WTC11 (cell line): ENCODE data around the gene QARS1. TPM values are rescaled to one million over a fixed set of nuclear protein-coding genes. Genes with fewer than 3 reads are reported as not detected.

Experiments
- ATAC-seq: fragments of 200-7000 bp; cut with Tn5 transposase; 2 replicates; pipeline ENCODE4 v1.10.0; 2021; ENCODE audit warnings: mild to moderate bottlenecking, moderate library complexity
- CTCF ChIA-PET: fragments of 300-600 bp; sonication (Branson Sonifier 250); formaldehyde crosslinking; loops from one replicate; lab custom pipeline; 2021; ENCODE audit warnings: antibody characterized with exemption; lab: Charles Lee
- POLR2A ChIA-PET: fragments of 350-600 bp; sonication (Branson Sonifier 250); formaldehyde crosslinking; loops from one replicate; lab custom pipeline; 2021; ENCODE audit warnings: antibody characterized with exemption; lab: Charles Lee
- DNase-seq: peaks from one replicate; pipeline ENCODE4 v3.0.0; 2021; ENCODE audit warnings: low spot score
- H3K27ac Mint-ChIP-seq: 2 replicates; pipeline ENCODE4 v1.8.0; 2021; ENCODE audit warnings: mixed read lengths
- H3K27me3 Mint-ChIP-seq: 2 replicates; pipeline ENCODE4 v1.8.0; 2021; ENCODE audit warnings: low read depth, mild to moderate bottlenecking, moderate library complexity, mixed read lengths
- H3K36me3 Mint-ChIP-seq: 2 replicates; pipeline ENCODE4 v1.8.0; 2021; ENCODE audit warnings: mixed read lengths
- H3K4me1 Mint-ChIP-seq: 2 replicates; pipeline ENCODE4 v1.8.0; 2022; ENCODE audit warnings: mixed read lengths
- H3K4me3 Mint-ChIP-seq: 2 replicates; pipeline ENCODE4 v1.8.0; 2021; ENCODE audit warnings: mild to moderate bottlenecking, moderate library complexity, mixed read lengths
- H3K9me3 Mint-ChIP-seq: 2 replicates; pipeline ENCODE4 v1.8.0; 2021; ENCODE audit warnings: mixed read lengths
- AR ChIP-seq: fragments of 250-450 bp; sonication (Bioruptor Pico); IDR thresholded peaks from 2 replicates; pipeline ENCODE4 v1.9.0; 2021; ENCODE audit warnings: mild to moderate bottlenecking
- ATF2 ChIP-seq: sonication (generic); formaldehyde crosslinking; IDR thresholded peaks from 2 replicates; pipeline ENCODE4 v1.8.1; 2022; ENCODE audit warnings: low read depth, missing genetic modification reagents, borderline replicate concordance
- CBFB ChIP-seq: sonication (generic); formaldehyde crosslinking; IDR thresholded peaks from 2 replicates; pipeline ENCODE4 v1.8.1; 2022; ENCODE audit warnings: mild to moderate bottlenecking, low read depth, missing genetic modification reagents
- CDX4 ChIP-seq: fragments of 250-450 bp; sonication (Bioruptor Pico); IDR thresholded peaks from 2 replicates; pipeline ENCODE4 v1.9.0; 2021; ENCODE audit warnings: moderate library complexity, mild to moderate bottlenecking, inconsistent platforms, borderline replicate concordance
- E2F1 ChIP-seq: sonication (generic); formaldehyde crosslinking; IDR thresholded peaks from 2 replicates; pipeline ENCODE4 v1.8.0; 2022; ENCODE audit warnings: mild to moderate bottlenecking, missing genetic modification reagents
- E2F5 ChIP-seq: sonication (generic); formaldehyde crosslinking; IDR thresholded peaks from 2 replicates; pipeline ENCODE4 v1.8.1; 2022; ENCODE audit warnings: mild to moderate bottlenecking, moderate library complexity, missing genetic modification reagents
- EMX1 ChIP-seq: fragments of 250-450 bp; sonication (Bioruptor Pico); IDR thresholded peaks from 2 replicates; pipeline ENCODE4 v1.8.0; 2021; ENCODE audit warnings: mild to moderate bottlenecking
- FOXJ3 ChIP-seq: sonication (generic); formaldehyde crosslinking; IDR thresholded peaks from 2 replicates; pipeline ENCODE4 v1.9.0; 2021; ENCODE audit warnings: missing genetic modification reagents, mild to moderate bottlenecking, borderline replicate concordance
- HMGA2 ChIP-seq: fragments of 250-450 bp; sonication (Bioruptor Pico); IDR thresholded peaks from 2 replicates; pipeline ENCODE4 v1.4.0; 2021; ENCODE audit warnings: mild to moderate bottlenecking, moderate library complexity
- IRF2 ChIP-seq: sonication (generic); formaldehyde crosslinking; IDR thresholded peaks from 2 replicates; pipeline ENCODE4 v1.8.0; 2022; ENCODE audit warnings: low read depth, missing genetic modification reagents, borderline replicate concordance
- JAZF1 ChIP-seq: fragments of 250-450 bp; sonication (Bioruptor Pico); IDR thresholded peaks from 2 replicates; pipeline ENCODE4 v1.9.0; 2021; ENCODE audit warnings: moderate library complexity, mild to moderate bottlenecking, inconsistent platforms
- MLX ChIP-seq: sonication (generic); formaldehyde crosslinking; IDR thresholded peaks from 2 replicates; pipeline ENCODE4 v1.8.1; 2023; ENCODE audit warnings: mild to moderate bottlenecking, missing genetic modification reagents, moderate library complexity
- MXD4 ChIP-seq: fragments of 250-450 bp; sonication (Bioruptor Pico); IDR thresholded peaks from 2 replicates; pipeline ENCODE4 v1.8.0; 2021; ENCODE audit warnings: mild to moderate bottlenecking, moderate library complexity, borderline replicate concordance
- NR2C2 ChIP-seq: sonication (generic); formaldehyde crosslinking; IDR thresholded peaks from 2 replicates; pipeline ENCODE4 v1.8.0; 2022; ENCODE audit warnings: mild to moderate bottlenecking, missing genetic modification reagents
- OVOL2 ChIP-seq: fragments of 250-450 bp; sonication (Bioruptor Pico); IDR thresholded peaks from 2 replicates; pipeline ENCODE4 v1.9.0; 2021; ENCODE audit warnings: mild to moderate bottlenecking, borderline replicate concordance
- PRDM15 ChIP-seq: sonication (generic); formaldehyde crosslinking; IDR thresholded peaks from 2 replicates; pipeline ENCODE4 v1.8.0; 2022; ENCODE audit warnings: missing genetic modification reagents
- RORB ChIP-seq: fragments of 250-450 bp; sonication (Bioruptor Pico); IDR thresholded peaks from 2 replicates; pipeline ENCODE4 v1.9.0; 2021; ENCODE audit warnings: mild to moderate bottlenecking
- SOX15 ChIP-seq: fragments of 250-450 bp; sonication (Bioruptor Pico); IDR thresholded peaks from 2 replicates; pipeline ENCODE4 v1.9.0; 2021; ENCODE audit warnings: mild to moderate bottlenecking
- ZNF232 ChIP-seq: sonication (generic); formaldehyde crosslinking; IDR thresholded peaks from 2 replicates; pipeline ENCODE4 v1.8.0; 2022; ENCODE audit warnings: mild to moderate bottlenecking, missing genetic modification reagents
- ZNF263 ChIP-seq: sonication (generic); formaldehyde crosslinking; IDR thresholded peaks from 2 replicates; pipeline ENCODE4 v1.8.1; 2022; ENCODE audit warnings: low read depth, mild to moderate bottlenecking, moderate library complexity, missing genetic modification reagents
- ZNF396 ChIP-seq: fragments of 250-450 bp; sonication (Bioruptor Pico); IDR thresholded peaks from 2 replicates; pipeline ENCODE4 v1.8.0; 2021; ENCODE audit warnings: mild to moderate bottlenecking, moderate library complexity, borderline replicate concordance
- ZNF423 ChIP-seq: fragments of 250-450 bp; sonication (Bioruptor Pico); IDR thresholded peaks from 2 replicates; pipeline ENCODE4 v2.1.2; 2022; ENCODE audit warnings: mild to moderate bottlenecking, moderate library complexity
- total RNA-seq: library from RNA; stranded (reverse); gene quantifications from 3 replicates; pipeline ENCODE4 v1.2.3, GENCODE V29; 2021

The QARS1 gene
- total RNA-seq, 1 experiment from 2014 or later: 471 TPM

GRCh38 chr3:49123687-49124086, 19.1 kb upstream of the QARS1 start (continued):
- TF ChIP-seq E2F5 (CRISPR knock-in tag) (no peak), SOX15 (no peak), ZNF263 (no peak), ZNF232 (CRISPR knock-in tag) (no peak), JAZF1 (CRISPR knock-in tag) (no peak), EMX1 (CRISPR knock-in tag) (no peak), FOXJ3 (no peak)

- DNase-seq: no peak
- Mint-ChIP-seq H3K27me3 (no peaks in the 10 kb centered on the region), H3K36me3 (peaks cover 10% of the 10 kb centered on the region), H3K4me3 (no peak overlapping the region), H3K27ac (no peak overlapping the region), H3K9me3 (no peaks in the 10 kb centered on the region), H3K4me1 (peaks cover 4% of the 10 kb centered on the region)
- ChIA-PET POLR2A (no interaction called here), CTCF (interaction anchor here (2.6 kb wide), 1 partner anchor 29 kb away, joined by 19 read pairs; the partner anchor contains the start of gene QRICH1)
- TF ChIP-seq EMX1 (CRISPR knock-in tag): no peak
- TF ChIP-seq ZNF423: no peak
- TF ChIP-seq MLX (CRISPR knock-in tag): no peak
- no peak for TF ChIP-seq ZNF396 (CRISPR knock-in tag)
- TF ChIP-seq CBFB: no peak
- TF ChIP-seq NR2C2 (CRISPR knock-in tag): no peak
- TF ChIP-seq ZNF232 (CRISPR knock-in tag): no peak
- TF ChIP-seq CDX4: no peak
- no peak for TF ChIP-seq OVOL2
- TF ChIP-seq ATF2 (CRISPR knock-in tag): no peak
- TF ChIP-seq RORB (CRISPR knock-in tag): no peak
- no peak for TF ChIP-seq IRF2
- TF ChIP-seq PRDM15 (CRISPR knock-in tag): no peak
- TF ChIP-seq E2F1 (CRISPR knock-in tag): no peak
- no peak for TF ChIP-seq HMGA2 (CRISPR knock-in tag)
- no peak for TF ChIP-seq MXD4 (CRISPR knock-in tag)
- no peak for TF ChIP-seq AR (CRISPR knock-in tag)
- no peak for ATAC-seq
Observed at GRCh38 chr3:49122886-49123545, 18.5 kb upstream of the QARS1 start.
